Measurements from ENCODE around the gene DYRK1A.

Gene DYRK1A

DNA sequence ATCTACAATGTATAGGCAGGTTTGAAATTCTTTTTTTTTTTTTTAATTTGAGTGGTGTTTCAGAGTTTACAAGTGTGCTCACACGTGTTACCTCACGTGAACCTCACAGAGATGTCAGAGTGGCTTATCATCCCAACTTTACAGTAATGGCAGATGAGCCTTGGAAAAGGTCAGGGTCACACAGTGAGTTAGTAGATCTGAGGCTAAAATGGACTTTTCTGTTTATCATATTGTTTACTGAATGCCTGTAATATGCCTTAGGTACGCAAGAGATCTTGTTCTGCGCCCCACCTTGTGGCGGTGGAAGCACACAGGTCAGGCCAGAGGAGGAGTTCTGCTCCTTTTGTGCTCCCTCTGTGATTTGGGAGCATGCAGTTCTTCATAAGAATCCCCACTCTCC lies 80.0 kb downstream of the DYRK1A start:
- no peak for DNase-seq (ENCODE audit: low read depth)
- no peak for TF ChIP-seq CTCF (IDR thresholded peaks at IDR 0.05; ENCODE audit: low read length, missing control alignments)
- H3K4me3 ChIP-seq (replicated peaks; ENCODE audit: low read depth, low read length), result no peak overlapping the region

DNA sequence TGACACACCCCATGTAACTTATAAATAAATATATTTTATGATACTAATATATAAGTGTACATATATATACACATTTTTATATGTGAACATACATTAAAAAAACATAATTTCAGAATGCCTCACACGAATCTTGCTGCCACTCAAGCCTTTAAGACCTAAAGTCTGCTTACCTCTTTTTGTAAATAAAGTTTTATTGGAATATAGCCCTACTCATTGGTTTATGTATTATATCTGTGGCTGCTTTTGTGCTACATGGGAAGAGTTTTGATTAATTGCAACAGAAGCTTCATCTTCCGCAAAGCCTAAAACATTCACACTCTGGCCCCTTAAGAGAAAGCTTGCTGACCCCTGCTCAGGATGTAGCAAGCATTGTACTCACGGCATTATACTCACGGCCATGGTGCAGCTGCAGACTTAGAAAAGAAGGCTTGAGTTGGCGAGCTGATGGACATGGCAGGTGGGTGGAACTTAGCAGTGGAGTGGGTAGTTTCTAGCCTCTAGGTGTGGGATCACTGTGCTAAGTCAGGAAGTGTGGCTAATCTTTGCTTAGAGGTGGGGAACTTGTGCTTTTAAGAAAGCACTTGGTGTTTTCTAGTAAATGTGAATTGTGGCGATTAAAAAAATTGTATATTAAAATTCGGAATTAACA lies 80.8 kb downstream of the DYRK1A start:
- no peak for TF ChIP-seq CTCF (IDR thresholded peaks at IDR 0.05; ENCODE audit: low read length, missing control alignments)
- H3K4me3 ChIP-seq (replicated peaks; ENCODE audit: low read depth, low read length), result no peak overlapping the region
- DNase-seq (ENCODE audit: low read depth), result no peak

GRCh38 chr21:37449302-37449937 lies 82.8 kb downstream of the DYRK1A start:
- no peak for DNase-seq (ENCODE audit: low read depth)
- H3K4me3 ChIP-seq (replicated peaks; ENCODE audit: low read depth, low read length), result no peak overlapping the region
- no peak for TF ChIP-seq CTCF (IDR thresholded peaks at IDR 0.05; ENCODE audit: low read length, missing control alignments)

DNA sequence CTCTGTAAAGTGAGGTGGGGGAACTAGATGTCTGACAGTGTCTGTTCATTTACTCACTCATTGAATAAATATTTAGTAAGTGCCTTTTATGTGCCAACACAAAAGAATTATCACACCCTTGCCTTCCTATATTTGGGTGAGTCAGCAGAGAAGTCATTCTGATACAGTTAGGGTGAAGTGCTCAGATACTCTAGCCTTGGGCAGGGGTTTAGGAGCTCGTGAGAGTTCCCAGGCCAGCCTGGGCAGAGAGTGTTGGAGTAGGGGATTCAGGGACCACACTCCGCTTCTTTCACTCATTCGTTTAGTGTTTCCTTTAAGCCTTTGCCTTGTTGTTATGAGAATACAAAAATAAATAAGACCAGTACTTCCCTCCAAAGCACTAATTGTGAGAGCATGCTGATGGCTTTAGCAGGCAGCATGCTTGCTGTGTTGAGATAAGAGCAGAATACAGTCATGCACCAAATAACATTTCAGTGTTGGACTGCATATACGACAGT lies 83.9 kb downstream of the DYRK1A start:
- TF ChIP-seq CTCF (IDR thresholded peaks at IDR 0.05; ENCODE audit: low read length, missing control alignments), result no peak
- no peak overlapping the region for H3K4me3 ChIP-seq (replicated peaks; ENCODE audit: low read depth, low read length)
- DNase-seq (ENCODE audit: low read depth), result peak; percentile 30

GRCh38 chr21:37451446-37451845 lies 84.9 kb downstream of the DYRK1A start:
- no peak for DNase-seq (ENCODE audit: low read depth)
- no peak overlapping the region for H3K4me3 ChIP-seq (replicated peaks; ENCODE audit: low read depth, low read length)
- TF ChIP-seq CTCF (IDR thresholded peaks at IDR 0.05; ENCODE audit: low read length, missing control alignments), result no peak

DNA sequence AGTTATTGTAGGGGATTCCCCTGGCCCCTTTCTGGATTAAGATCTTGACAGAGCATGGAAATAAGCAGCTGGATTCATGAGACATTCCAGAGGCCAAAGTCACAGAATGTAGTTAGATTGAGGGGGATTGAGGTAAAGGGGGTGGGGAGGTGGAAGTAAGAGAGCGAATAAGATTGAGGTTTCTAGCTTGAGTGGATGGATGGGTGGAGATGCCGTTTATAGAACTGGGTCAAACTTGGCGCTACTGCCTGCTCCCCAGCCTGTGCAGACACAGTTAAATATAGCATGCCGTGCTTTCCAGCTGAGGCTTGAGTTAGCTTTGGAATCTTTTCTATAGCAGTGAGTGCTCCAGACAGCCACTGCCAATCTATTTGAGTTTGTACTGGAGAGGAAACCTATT lies 85.7 kb downstream of the DYRK1A start:
- DNase-seq (ENCODE audit: low read depth), result peak; percentile 82

More for the DNA sequence above, 85.7 kb downstream of the DYRK1A start:
- no peak for TF ChIP-seq CTCF (IDR thresholded peaks at IDR 0.05; ENCODE audit: low read length, missing control alignments)
- no peak overlapping the region for H3K4me3 ChIP-seq (replicated peaks; ENCODE audit: low read depth, low read length)
